ENCODE results near the gene ANGPTL4. TPM values are rescaled to one million over a fixed set of nuclear protein-coding genes. Genes with fewer than 3 reads are reported as not detected.
"Not testable (repeated sequence)": the region's sequence is repeated elsewhere in the genome, so short reads cannot be mapped to it uniquely, and the experiment has no call there.

The ANGPTL4 gene
- total and polyA plus RNA-seq, 5 donors, result 5.9 to 89.3 (median 8.5) TPM

DNA sequence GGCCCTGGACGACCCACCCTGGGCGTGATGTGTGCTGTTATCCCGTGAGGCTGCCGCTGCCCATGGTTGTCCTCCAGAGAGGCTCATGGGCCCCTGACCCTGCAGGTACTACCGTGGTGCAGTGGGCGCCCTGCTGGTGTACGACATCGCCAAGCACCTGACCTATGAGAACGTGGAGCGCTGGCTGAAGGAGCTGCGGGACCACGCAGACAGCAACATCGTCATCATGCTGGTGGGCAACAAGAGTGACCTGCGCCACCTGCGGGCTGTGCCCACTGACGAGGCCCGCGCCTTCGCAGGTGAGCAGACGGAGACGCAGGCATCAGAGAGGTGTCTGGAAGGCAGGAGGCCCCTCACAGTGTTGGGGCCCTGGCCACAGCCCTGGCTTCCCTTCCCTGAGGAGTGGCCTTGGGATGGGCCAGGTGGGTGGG, 38.0 kb downstream of the ANGPTL4 start:
- Histone ChIP-seq H3K27me3 (ENCODE audit: control insufficient read depth, insufficient read depth) (no peaks in the 10 kb centered on the region), H3K4me1 (ENCODE audit: control insufficient read depth, insufficient read depth, low read length) (peaks cover 6% of the 10 kb centered on the region), H3K9me3 (ENCODE audit: control insufficient read depth, low read length) (no peaks in the 10 kb centered on the region), H3K27ac (ENCODE audit: low read length) (no peak overlapping the region), H3K4me3 (ENCODE audit: low read length) (no peak overlapping the region)
- WGBS, result 94% methylated on average over 21 of the region's 21 CpGs
- ATAC-seq (no peak), DNase-seq (peak in 2 of 3 donors; percentile 52 to 55)
- intact Hi-C loops (cut with DNase I), result no loop called here

DNA sequence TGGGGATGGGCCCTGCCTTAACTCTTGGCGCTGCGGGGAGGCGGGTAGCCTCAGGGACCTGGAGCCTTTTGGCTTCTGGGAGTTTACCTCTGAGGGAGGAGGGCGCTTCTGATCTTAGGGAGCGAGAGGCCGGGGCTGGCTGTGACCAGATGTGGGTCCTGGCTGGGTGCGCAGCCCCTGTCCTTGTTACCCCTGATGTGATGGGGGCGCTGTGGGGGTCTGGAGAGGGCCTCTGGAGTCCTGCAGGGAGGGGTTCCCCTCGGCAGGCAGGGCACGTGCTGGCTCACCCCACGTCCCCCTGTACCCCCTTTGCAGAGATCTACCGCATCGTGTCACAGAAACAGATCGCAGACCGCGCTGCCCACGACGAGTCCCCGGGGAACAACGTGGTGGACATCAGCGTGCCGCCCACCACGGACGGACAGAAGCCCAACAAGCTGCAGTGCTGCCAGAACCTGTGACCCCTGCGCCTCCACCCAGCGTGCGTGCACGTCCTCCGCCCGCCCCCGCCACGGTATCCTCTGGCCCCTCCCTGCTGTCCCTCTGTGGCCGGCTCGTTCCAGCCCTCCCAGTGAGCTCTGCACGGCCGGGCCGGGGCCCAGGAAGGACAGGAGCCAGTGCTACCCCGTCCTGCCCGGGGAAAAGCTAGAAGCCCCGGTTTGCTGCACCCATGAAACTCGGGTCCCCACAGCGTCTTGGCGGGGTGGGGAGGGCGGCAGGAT, 39.3 kb downstream of the ANGPTL4 start:
- H3K4me3 ChIP-seq (ENCODE audit: low read length), result no peak overlapping the region
- peak in 2 of 3 donors; percentile 58 for DNase-seq
- 89% methylated on average over 44 of the region's 44 CpGs for WGBS
- peaks cover 2% of the 10 kb centered on the region for H3K4me1 ChIP-seq (ENCODE audit: control insufficient read depth, insufficient read depth, low read length)
- no peaks in the 10 kb centered on the region for H3K9me3 ChIP-seq (ENCODE audit: control insufficient read depth, low read length)
- no peaks in the 10 kb centered on the region for H3K27me3 ChIP-seq (ENCODE audit: control insufficient read depth, insufficient read depth)
- intact Hi-C loops (cut with DNase I), result no loop called here
- ATAC-seq, result peak; percentile 4 to 9
- H3K27ac ChIP-seq (ENCODE audit: low read length), result no peak overlapping the region

DNA sequence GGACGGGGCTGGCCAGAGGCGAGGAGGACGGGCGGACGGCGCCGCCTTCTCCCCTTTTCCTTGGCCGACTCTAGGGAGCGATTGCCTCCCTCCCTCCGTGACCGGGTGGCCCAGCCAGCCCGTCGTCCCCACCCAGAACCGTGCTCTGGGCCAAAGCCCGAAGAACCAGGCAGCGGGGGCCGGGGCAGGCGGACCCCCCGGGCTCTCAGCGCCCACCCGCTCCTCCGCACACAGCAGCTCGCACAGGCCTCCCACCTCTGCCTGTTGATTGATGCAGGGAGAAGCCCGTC, 39.8 kb downstream of the ANGPTL4 start:
- DNase-seq (no peak), ATAC-seq (peak; percentile 26 to 27)
- no peak overlapping the region for H3K27ac ChIP-seq (ENCODE audit: low read length)
- H3K4me3 ChIP-seq (ENCODE audit: low read length), result no peak overlapping the region
- peaks cover 2% of the 10 kb centered on the region for H3K4me1 ChIP-seq (ENCODE audit: control insufficient read depth, insufficient read depth, low read length)
- H3K9me3 ChIP-seq (ENCODE audit: control insufficient read depth, low read length), result no peaks in the 10 kb centered on the region
- intact Hi-C loops (cut with DNase I), result no loop called here
- no peaks in the 10 kb centered on the region for H3K27me3 ChIP-seq (ENCODE audit: control insufficient read depth, insufficient read depth)
- 82% methylated on average over 24 of the region's 24 CpGs for WGBS

DNA sequence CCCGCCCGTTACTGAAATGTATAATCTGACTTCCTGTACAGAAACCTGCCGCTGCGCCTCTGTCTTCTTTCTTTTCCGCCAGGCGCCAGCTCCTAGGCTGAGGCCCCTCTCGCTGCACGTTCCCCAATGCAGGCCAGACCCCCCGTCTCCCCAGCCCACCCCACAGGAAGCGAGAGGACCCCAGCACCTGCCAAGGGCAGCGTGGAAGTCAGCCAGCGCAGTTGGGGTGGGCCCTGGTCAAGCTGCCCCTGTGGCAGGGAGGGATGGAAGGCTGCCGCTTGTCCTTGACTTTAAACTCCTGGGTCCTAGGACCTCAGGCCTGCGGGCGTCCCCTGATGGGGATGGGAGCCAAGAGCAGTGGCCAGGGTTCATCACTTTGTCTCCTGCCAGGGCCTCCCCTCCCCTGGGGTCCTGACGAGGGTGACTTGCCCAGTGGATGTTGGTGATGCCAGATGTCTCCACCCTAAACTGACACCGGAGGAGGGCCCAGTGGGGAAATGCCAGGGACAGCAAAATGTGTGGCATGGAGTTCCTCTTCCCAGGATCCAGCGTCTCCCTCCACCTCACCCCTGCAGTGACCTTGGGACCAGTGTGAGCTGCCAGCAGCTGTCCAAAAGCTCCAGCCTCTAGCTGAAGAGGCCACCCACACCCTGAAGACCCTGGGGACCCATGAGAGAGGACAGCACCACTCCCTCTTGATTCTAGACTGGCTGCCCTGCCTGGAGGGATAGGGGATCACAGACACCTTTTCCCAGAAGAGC, 40.6 kb downstream of the ANGPTL4 start:
- H3K27ac ChIP-seq (ENCODE audit: low read length), result peak overlapping the region; percentile 39
- peak; percentile 48 for ATAC-seq
- intact Hi-C loops (cut with DNase I), result no loop called here

DNA sequence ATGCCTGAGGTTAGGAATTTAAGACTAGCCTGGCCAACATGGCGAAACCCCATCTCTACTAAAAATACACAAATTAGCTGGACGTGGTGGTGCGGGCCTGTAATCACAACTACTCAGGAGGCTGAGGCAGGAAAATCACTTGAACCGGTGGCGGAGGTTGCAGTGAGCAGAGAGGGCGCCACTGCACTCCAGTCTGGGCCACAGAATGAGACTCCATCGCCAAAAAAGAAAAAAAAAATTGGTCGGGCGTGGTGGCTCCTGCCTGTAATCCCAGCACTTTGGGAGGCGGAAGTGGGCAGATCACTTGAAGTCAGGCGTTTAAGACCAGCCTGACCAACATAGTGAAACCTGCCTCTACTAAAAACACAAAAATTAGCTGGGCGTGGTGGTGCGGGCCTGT, 46.8 kb downstream of the ANGPTL4 start:
- H3K27me3 ChIP-seq (ENCODE audit: control insufficient read depth, insufficient read depth); H3K27ac ChIP-seq (ENCODE audit: low read length); H3K4me3 ChIP-seq (ENCODE audit: low read length); H3K9me3 ChIP-seq (ENCODE audit: control insufficient read depth, low read length); H3K4me1 ChIP-seq (ENCODE audit: control insufficient read depth, insufficient read depth, low read length); ATAC-seq: not testable (repeated sequence)
- 85% methylated on average over 13 of the region's 13 CpGs for WGBS
- intact Hi-C loops (cut with DNase I), result loop anchor here in 2 of 4 donors (5.0 to 10.0 kb wide), 3 partner anchors 47 to 97 kb away; partner anchors contain the start of gene PRAM1 (in 1 of the 2)
- peak in 1 of 3 donors; percentile 41 for DNase-seq

More for the DNA sequence above, 40.6 kb downstream of the ANGPTL4 start:
- peak in 2 of 3 donors; percentile 42 to 71 for DNase-seq
- H3K4me1 ChIP-seq (ENCODE audit: control insufficient read depth, insufficient read depth, low read length), result peaks cover 2% of the 10 kb centered on the region
- no peaks in the 10 kb centered on the region for H3K9me3 ChIP-seq (ENCODE audit: control insufficient read depth, low read length)
- no peaks in the 10 kb centered on the region for H3K27me3 ChIP-seq (ENCODE audit: control insufficient read depth, insufficient read depth)
- no peak overlapping the region for H3K4me3 ChIP-seq (ENCODE audit: low read length)
- WGBS, result 79% methylated on average over 18 of the region's 18 CpGs

DNA sequence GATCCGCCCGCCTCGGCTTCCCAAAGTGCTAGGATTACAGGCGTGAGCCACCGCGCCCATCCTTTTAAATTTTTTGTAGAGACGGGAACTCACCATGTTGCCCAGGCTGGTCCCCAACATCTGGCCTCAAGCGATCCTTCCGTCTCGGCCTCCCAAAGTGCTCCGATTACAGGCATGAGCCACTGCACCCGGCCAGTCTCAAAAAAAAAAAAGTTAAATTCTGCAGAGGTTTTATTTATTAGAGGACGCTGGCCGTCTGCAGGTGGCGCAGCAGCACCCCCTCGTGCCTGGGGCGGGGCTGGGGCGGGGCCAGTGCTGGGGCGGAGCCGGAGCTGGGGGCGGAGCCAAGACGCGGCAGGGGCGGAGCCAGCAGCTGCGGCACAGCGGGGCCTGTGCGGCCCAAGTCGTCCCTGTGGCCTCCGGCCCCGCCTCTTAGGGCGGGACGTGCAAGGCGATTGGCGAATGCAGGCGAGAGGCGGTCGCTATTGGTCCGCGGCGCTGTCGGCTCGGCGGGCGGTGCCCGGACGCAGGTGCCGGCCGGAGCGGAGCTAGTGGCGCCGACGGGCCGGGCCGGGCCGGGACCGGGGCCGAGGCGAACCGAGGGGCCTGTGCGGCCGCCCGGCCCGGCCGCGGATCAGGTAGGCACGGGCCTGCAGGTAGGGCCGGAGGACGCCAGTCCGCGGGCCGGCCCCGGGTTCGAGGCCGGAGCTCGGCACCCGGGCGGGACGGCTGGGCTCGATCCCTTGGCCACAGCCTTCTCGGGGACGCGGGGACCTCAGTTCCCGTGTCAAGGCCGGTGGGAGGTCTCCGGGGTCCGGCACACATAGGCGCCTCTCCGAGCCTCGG, 49.1 kb downstream of the ANGPTL4 start, which contains the start of gene MARCHF2:
MARCHF2 (plus strand) TSS at position 523 of the 846 bp plus-strand sequence. CDS start 8,536 bp downstream, outside the sequence.
- H3K27ac ChIP-seq (ENCODE audit: low read length), result peak within 1 kb of the TSS; percentile 49
- WGBS, result 4% methylated on average over 89 of the region's 89 CpGs
- H3K9me3 ChIP-seq (ENCODE audit: control insufficient read depth, low read length), result no peaks in the 10 kb centered on the region
- peak; percentile 97 to 99 (median 99) for DNase-seq
- peaks cover 5% of the 10 kb centered on the region for H3K4me1 ChIP-seq (ENCODE audit: control insufficient read depth, insufficient read depth, low read length)
- intact Hi-C loops (cut with DNase I), result loop anchor here in 3 of 4 donors (2.0 to 10.0 kb wide), 4 partner anchors 32 to 94 kb away; partner anchors contain the start of genes HNRNPM (in 1 of the 3) and PRAM1 (in 1 of the 3)
- peak; percentile 98 to 99 for ATAC-seq
- peak within 1 kb of the TSS; percentile 89 for H3K4me3 ChIP-seq (ENCODE audit: low read length)
- no peaks in the 10 kb centered on the region for H3K27me3 ChIP-seq (ENCODE audit: control insufficient read depth, insufficient read depth)

DNA sequence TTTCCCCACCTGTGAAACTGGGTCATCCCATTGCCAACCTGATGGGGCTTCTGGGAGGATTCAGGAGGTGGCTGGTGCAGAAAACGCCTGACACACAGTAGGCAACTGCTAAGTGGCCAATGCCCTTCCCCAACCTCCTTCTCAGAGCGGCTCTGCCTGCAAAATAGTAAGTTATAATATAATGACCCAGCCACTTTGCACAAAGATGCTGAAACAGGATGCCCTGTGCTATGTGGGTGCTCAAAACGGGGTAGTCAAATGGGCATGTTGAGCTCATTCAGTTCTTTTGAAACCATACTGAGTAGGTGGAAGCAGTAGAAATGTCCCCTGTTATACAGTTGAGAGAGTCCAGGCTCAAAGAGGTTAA, 49.7 kb downstream of the ANGPTL4 start:
- no peak for ATAC-seq
- WGBS, result 16% methylated on average over 3 of the region's 3 CpGs
- H3K4me1 ChIP-seq (ENCODE audit: control insufficient read depth, insufficient read depth, low read length), result peaks cover 5% of the 10 kb centered on the region
- no peak for DNase-seq
- H3K27me3 ChIP-seq (ENCODE audit: control insufficient read depth, insufficient read depth), result no peaks in the 10 kb centered on the region
- H3K27ac ChIP-seq (ENCODE audit: low read length), result peak overlapping the region; percentile 49
- intact Hi-C loops (cut with DNase I), result loop anchor here in 3 of 4 donors (2.0 to 10.0 kb wide), 4 partner anchors 31 to 94 kb away; partner anchors contain the start of genes HNRNPM (in 1 of the 3) and PRAM1 (in 1 of the 3)
- H3K4me3 ChIP-seq (ENCODE audit: low read length), result peak overlapping the region; percentile 89
- no peaks in the 10 kb centered on the region for H3K9me3 ChIP-seq (ENCODE audit: control insufficient read depth, low read length)

DNA sequence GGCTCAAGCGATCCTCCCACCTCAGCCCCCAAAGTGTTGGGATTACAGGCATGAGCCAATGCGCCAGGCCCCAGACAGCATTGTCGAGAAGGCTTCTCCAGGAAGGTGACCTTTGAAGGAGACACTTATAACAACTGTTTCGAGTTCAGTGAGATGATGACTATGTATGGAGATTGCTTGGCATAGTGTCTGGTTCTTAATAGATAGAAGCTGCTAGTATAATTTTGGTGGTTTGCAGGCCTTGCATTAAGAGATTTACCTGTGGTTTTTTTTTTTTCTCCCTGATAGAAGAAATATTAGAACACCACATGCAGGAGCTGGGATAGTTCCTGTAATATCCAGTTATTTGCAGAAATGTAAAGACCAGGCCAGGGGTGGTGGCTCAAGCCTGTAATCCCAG, 52.8 kb downstream of the ANGPTL4 start:
- H3K4me1 ChIP-seq (ENCODE audit: control insufficient read depth, insufficient read depth, low read length), result peaks cover 5% of the 10 kb centered on the region
- intact Hi-C loops (cut with DNase I), result loop anchor here in 1 of 4 donors (10.0 kb wide), 1 partner anchor 88 kb away; the partner anchor contains the start of gene PRAM1
- DNase-seq (no peak), ATAC-seq (no peak)
- no peaks in the 10 kb centered on the region for H3K9me3 ChIP-seq (ENCODE audit: control insufficient read depth, low read length)
- H3K27me3 ChIP-seq (ENCODE audit: control insufficient read depth, insufficient read depth), result no peaks in the 10 kb centered on the region
- 59% methylated on average over 4 of the region's 4 CpGs for WGBS
- H3K4me3 ChIP-seq (ENCODE audit: low read length), result no peak overlapping the region
- peak overlapping the region; percentile 45 for H3K27ac ChIP-seq (ENCODE audit: low read length)

DNA sequence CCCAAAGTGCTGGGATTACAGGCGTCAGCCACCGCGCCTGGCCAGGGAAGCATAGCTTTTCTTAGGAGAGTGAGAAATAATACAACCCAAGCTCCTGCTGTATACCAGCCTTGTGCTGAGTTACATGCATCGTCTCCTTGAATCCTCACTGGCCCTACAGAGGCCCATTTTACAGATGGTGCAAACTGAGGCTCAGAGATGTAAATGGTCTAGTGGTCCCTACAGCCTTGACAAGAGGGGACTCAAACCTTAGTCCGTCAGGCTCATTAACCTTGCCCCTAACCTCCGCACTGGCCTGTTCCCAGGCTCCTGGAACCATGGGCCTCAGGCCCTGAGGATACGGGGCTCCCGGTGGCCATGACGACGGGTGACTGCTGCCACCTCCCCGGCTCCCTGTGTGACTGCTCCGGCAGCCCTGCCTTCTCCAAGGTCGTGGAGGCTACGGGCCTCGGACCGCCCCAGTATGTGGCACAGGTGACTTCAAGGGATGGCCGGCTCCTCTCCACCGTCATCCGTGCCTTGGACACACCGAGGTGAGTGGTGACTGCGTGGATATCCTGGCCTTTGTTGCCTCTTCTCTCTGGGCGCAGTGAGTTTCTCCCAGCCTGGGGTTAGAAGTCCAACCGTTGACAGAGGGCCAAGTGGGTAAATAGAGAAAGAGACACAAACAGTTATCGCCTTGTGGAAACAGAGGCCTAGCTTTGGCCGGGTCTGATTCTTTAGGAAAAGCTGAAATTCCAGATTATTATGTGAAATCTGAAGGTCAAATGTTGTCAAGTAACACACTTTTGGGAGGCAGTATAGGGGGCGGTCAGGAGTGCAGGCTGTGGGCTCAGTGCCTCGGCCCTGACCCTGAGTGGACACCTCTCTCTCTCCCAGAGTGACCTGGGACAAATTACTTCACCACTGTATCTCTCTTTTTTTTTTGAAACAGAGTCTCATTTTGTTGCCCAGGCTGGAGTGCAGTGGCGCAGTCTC, 57.8 kb downstream of the ANGPTL4 start:
- no peak overlapping the region for H3K27ac ChIP-seq (ENCODE audit: low read length)
- 89% methylated on average over 28 of the region's 28 CpGs for WGBS
- DNase-seq, result no peak
- ATAC-seq, result no peak
- H3K4me3 ChIP-seq (ENCODE audit: low read length), result no peak overlapping the region
- no peaks in the 10 kb centered on the region for H3K4me1 ChIP-seq (ENCODE audit: control insufficient read depth, insufficient read depth, low read length)
- no peaks in the 10 kb centered on the region for H3K27me3 ChIP-seq (ENCODE audit: control insufficient read depth, insufficient read depth)
- no peaks in the 10 kb centered on the region for H3K9me3 ChIP-seq (ENCODE audit: control insufficient read depth, low read length)
- intact Hi-C loops (cut with DNase I), result no loop called here

DNA sequence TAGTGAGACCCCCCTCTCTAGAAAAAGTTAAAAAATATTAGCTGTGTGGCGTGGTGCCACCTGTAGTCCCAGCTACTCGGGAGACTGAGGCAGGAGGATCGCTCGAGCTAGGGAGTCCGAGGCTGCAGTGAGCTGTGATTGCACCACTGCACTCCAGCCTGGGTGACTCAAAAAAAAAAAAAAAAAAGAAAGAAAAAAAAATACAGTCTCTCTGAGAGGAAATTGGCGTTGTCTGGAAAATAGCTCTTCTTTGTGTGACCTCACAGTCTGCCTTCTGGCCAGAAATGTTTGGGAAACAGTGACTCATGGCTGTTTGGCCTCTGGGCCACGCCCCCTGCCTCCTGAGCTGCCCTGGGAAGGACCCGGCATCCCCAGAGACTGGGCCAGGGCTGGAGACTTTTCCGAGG, 59.9 kb downstream of the ANGPTL4 start:
- no peaks in the 10 kb centered on the region for H3K27me3 ChIP-seq (ENCODE audit: control insufficient read depth, insufficient read depth)
- no peak overlapping the region for H3K4me3 ChIP-seq (ENCODE audit: low read length)
- DNase-seq (peak; percentile 97 to 98 (median 97)), ATAC-seq (peak; percentile 96 to 97)
- 34% methylated on average over 9 of the region's 9 CpGs for WGBS
- peak overlapping the region; percentile 92 for H3K27ac ChIP-seq (ENCODE audit: low read length)
- intact Hi-C loops (cut with DNase I), result no loop called here
- H3K9me3 ChIP-seq (ENCODE audit: control insufficient read depth, low read length), result no peaks in the 10 kb centered on the region
- no peaks in the 10 kb centered on the region for H3K4me1 ChIP-seq (ENCODE audit: control insufficient read depth, insufficient read depth, low read length)
